Thyroid gland (tissue), 4 donors: ENCODE data around the gene PPP2R2D. TPM values are rescaled to one million over a fixed set of nuclear protein-coding genes. Genes with fewer than 3 reads are reported as not detected.

Experiments used
- DNase-seq, 2 donors: peaks; one replicate each; pipeline ENCODE4 v3.0.0-alpha.2; 2019
- H3K27ac ChIP-seq, 3 donors: fragments of 200-600 bp; sonication (generic); 1 replicate in 2 of 3; 2 replicates in 1 of 3; pipeline ENCODE4 v1.5.1; 2016 to 2019; ENCODE audit warnings: mild to moderate bottlenecking in 1 of 3, moderate library complexity in 1 of 3
- H3K27me3 ChIP-seq: fragments of 200-600 bp; sonication (generic); one replicate; pipeline ENCODE4 v1.5.1; 2019
- H3K36me3 ChIP-seq, 2 donors: fragments of 200-600 bp; sonication (generic); one replicate each; pipeline ENCODE4 v1.5.1; 2016 to 2019
- H3K4me1 ChIP-seq, 2 donors: fragments of 200-600 bp; sonication (generic); one replicate each; pipeline ENCODE4 v1.5.1; 2017 to 2019
- H3K4me3 ChIP-seq, 3 donors: fragments of 200-600 bp; sonication (generic); replicated peaks in 1 of 3; 1 replicate in 2 of 3; 2 replicates in 1 of 3; pipeline ENCODE4 v1.5.1; 2016; ENCODE audit warnings: mild to moderate bottlenecking in 1 of 3
- H3K9me3 ChIP-seq: fragments of 200-600 bp; sonication (generic); one replicate; pipeline ENCODE4 v1.5.1; 2017
- CTCF ChIP-seq, 6 experiments: fragments of 200-600 bp in 3 of 6; fragments of 450-650 bp in 3 of 6; sonication (generic) in 3 of 6; IDR thresholded peaks; one replicate each; pipeline ENCODE4 v1.5.1; 2016 to 2019; ENCODE audit warnings: antibody characterized with exemption in 6 of 6, mild to moderate bottlenecking in 2 of 6, inconsistent platforms in 1 of 6, moderate library complexity in 1 of 6
- POLR2A ChIP-seq, 2 donors: fragments of 450-650 bp; IDR thresholded peaks; one replicate each; pipeline ENCODE4 v1.6.1; 2017; ENCODE audit warnings: antibody characterized with exemption in 2 of 2, mild to moderate bottlenecking in 2 of 2, moderate library complexity in 1 of 2
- WGBS, 2 donors: methylation state at CpG; one replicate each; pipeline ENCODE4 v1.1.5; 2017; 5-methylcytosine and 5-hydroxymethylcytosine counted together
- intact Hi-C: fragments of 100-400 bp; cut with DNase I; formaldehyde crosslinking; loops from one replicate; pipeline ENCODE4 v1.15.1; 2023
- total RNA-seq, 4 donors: library from RNA; depleted of rRNA; stranded (reverse); fragments of >200 nt; gene quantifications; one replicate each; pipeline ENCODE4 v1.2.3, GENCODE V29; 2016

The PPP2R2D gene
- total RNA-seq, 4 donors from 2014 or later, result 32.3 to 38.7 (median 33.9) TPM

DNA sequence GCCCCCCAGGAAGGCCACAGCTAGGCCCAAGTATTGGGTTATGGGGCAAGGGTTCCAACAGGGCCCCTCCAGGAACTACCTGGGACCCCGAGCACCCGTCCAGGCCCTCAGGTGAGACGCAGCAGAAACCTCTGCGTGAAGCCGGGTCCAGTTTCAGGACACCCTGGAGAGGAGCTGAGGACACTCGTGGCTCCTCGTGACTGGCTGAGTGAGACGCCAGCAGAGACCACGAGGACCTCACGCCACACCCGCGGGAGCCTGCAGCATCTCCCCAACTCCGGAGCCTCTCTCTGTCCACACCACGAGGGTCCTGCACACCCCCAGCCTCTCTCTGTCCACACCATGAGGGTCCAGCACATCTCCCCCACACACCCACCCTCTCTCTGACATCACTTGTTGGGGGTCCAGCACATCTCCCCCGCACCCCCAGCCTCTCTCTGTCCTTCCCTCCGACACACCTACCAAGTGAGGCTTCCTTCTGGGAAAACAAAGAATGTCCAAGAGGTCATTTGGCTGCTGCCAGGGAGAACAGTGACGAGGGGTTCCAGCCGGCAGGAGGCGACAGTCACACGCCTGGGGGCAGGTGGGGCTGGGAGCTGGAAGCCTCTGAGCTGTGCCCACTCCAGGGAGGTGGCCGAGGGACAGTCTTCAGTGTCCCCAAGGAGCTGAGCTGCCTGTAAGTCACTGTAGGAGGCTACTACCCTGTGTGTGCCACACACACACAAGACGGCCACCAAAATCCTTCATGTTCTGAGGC, 46.1 kb upstream of the PPP2R2D start:
- WGBS, 2 donors, result 85% methylated on average over 18 to 21 of the region's 22 CpGs
- Histone ChIP-seq H3K27me3 (no peaks in the 10 kb centered on the region), H3K36me3 (no peaks in the 10 kb centered on the region), H3K27ac (no peak overlapping the region), H3K4me1 (no peaks in the 10 kb centered on the region), H3K4me3 (no peak overlapping the region), H3K9me3 (no peaks in the 10 kb centered on the region)
- intact Hi-C loops, result no loop called here
- no peak for TF ChIP-seq CTCF (IDR thresholded peaks at IDR 0.05)
- TF ChIP-seq POLR2A (IDR thresholded peaks at IDR 0.05), result no peak
- no peak for DNase-seq

DNA sequence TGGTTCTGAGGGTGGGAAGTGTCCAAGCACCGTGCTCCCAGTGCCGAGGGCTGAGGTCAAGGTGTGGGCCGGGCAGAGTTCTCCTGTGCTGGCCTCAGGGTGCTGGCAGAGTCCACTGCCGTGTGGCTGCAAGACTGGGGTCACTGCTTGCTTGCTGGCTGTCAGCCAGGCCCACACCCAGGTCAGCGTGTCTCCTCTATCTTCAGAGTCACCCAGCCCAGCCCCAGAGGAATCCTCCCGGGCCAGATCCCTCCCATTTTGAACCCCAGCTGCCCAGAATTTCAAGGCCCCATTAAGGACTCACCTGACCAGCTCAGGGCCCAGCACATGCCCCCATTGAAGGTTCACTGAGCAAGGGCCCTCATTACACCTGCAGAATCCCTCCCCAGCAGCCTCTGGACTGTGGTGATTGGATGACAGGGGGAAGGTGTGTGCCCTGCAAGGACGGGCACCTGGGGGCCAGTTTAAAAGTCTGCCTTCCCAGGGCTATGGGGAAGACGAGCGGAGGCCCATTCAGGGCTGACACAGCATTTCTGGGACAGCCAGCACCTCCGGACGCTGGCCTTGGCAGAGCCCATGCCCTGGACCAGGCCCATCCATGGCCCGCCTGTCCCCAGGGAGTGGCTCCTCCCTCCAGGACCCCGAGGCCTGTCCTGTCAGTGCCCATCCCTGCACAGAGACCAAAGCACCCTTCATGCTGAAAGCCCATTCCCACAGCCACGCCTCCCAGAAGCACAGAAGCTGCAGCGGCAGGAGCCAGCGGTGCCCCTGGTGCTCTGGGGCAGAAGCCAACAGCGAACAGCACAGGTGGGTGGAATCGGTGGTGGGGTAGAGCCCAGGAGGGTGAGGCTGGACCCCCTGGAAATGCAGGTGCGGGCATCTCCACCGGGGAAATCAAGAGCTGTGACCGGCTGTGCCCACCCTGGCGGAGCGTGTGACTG, 45.1 kb upstream of the PPP2R2D start:
- Histone ChIP-seq H3K9me3 (no peaks in the 10 kb centered on the region), H3K4me1 (no peaks in the 10 kb centered on the region), H3K27me3 (no peaks in the 10 kb centered on the region), H3K4me3 (no peak overlapping the region), H3K36me3 (no peaks in the 10 kb centered on the region), H3K27ac (no peak overlapping the region)
- DNase-seq, result no peak
- no peak for TF ChIP-seq POLR2A (IDR thresholded peaks at IDR 0.05)
- TF ChIP-seq CTCF (IDR thresholded peaks at IDR 0.05), result no peak
- intact Hi-C loops, result no loop called here
- WGBS, 2 donors, result 82 to 83% methylated on average over 4 to 16 of the region's 23 CpGs

DNA sequence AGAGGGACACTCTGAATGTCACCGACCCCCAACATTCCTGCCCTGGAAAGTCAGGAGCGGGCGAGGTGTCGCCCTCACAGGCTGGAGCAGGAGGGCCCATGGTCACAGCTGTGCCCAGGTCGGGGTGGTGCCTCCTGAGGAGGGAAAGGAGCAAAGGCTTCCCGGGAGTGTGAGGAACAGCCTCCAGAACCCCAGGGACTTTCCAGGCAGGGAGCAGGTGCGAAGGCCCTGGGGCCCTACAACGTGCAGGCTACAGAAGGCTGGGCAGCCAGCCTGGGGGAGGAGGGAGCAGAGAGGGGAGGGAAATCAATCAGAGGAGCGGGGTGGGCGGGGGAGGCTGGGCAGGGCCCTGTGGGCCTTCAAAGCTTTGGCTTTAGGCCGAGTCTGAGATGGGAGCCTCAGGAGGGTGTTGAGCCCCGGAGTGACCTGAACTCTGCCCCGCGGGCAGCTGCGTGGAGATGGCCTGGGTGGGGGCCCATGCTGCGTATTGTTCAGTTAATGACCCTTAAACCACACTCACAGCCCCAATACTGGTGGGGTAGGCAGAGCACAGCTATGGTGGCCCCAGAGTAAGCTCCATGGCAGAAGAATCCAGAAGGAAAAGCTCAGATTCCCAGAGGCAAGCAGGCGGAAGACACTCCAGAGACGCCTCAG, 44.2 kb upstream of the PPP2R2D start:
- Histone ChIP-seq H3K27ac (no peak overlapping the region), H3K9me3 (no peaks in the 10 kb centered on the region), H3K27me3 (no peaks in the 10 kb centered on the region), H3K4me3 (no peak overlapping the region), H3K4me1 (no peaks in the 10 kb centered on the region), H3K36me3 (no peaks in the 10 kb centered on the region)
- WGBS, 2 donors, result 78 to 84% methylated on average over 16 to 18 of the region's 18 CpGs
- no peak for TF ChIP-seq POLR2A (IDR thresholded peaks at IDR 0.05)
- no peak for TF ChIP-seq CTCF (IDR thresholded peaks at IDR 0.05)
- DNase-seq, result no peak
- intact Hi-C loops, result no loop called here

DNA sequence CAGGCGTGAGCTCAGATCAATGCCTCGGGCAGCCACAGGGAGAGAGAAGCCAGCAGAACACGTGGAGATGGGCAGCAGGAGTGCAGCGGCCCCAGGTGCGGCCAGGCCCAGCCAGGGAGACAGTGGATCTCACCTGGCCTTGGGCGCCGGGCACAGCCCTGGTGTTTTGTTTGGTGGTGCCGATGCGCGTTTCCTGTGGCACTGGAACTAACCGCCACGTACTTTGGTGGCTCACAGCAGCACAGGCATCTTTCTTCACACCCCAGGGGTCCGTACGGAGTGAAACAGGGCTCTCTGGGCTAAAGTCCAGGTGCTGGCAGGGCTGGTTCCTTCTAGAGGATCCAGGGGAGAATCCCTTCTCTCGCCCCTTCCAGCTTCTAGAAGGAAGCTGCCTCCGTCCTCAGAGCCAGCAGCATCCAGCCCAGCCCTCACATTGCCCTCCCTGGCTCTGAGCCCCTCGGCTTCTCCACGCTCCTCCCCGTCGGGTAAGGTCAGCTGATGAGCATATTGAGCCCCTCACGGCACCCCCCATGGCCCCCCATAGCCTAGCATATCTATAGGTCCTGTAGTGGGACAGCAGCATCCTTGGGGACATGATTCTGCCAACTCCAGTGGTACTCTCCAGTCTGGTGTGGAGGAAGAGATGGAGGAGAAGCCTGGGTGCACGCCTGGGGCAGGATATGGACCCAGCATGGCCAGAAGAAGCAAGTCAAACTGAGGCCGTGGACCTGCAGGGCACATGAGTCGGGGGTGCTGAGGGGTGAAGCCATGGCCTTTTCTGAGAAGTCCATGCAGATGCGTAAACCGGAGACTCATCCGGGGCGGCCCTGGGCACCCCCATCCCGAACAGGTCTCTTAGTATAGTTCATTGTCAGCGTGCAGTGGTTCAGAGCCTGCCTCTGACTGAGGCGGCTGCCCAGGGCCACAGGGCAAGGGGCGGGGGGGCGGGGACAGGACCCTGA, 43.4 kb upstream of the PPP2R2D start:
- 74 to 78% methylated on average over 7 to 28 of the region's 33 CpGs for WGBS, 2 donors
- intact Hi-C loops, result no loop called here
- no peak for DNase-seq

More for the DNA sequence above, 43.4 kb upstream of the PPP2R2D start:
- H3K9me3 ChIP-seq, result no peaks in the 10 kb centered on the region
- H3K36me3 ChIP-seq, result no peaks in the 10 kb centered on the region
- H3K27ac ChIP-seq, result no peak overlapping the region
- TF ChIP-seq POLR2A (IDR thresholded peaks at IDR 0.05), result no peak
- TF ChIP-seq CTCF (IDR thresholded peaks at IDR 0.05), result no peak
- no peaks in the 10 kb centered on the region for H3K4me1 ChIP-seq
- no peak overlapping the region for H3K4me3 ChIP-seq
- no peaks in the 10 kb centered on the region for H3K27me3 ChIP-seq
